ENCODE results near the gene MST1R. TPM values are rescaled to one million over a fixed set of nuclear protein-coding genes. Genes with fewer than 3 reads are reported as not detected.

Gene MST1R
- polyA plus RNA-seq, 1 donor from 2014 or later = 4.2 TPM

DNA sequence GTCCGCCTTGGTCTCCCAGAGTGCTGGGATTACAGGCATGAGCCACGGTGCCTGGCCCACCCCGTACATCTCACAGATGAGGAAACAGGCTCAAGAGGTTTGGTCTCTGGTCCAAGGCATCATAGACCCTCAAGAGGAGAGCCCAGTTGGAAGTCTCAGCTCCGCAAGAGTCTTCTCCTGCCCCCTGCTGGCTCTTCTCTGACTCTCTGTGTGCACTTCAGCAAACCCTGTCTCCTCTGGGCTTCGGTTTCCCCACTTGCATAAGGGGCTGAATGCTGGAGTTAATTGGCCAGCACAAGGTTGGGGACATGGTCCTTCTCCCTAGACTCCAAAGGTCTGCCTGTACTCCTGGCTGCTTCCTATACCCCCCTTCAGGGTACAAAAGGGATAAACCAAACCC, 3.9 kb downstream of the MST1R start:
- H3K27me3 ChIP-seq (ENCODE audit: insufficient read depth, low read depth, low read length) = no peaks in the 10 kb centered on the region
- H3K4me3 ChIP-seq (ENCODE audit: low read length) = no peak overlapping the region
- H3K9me3 ChIP-seq (ENCODE audit: low read length) = no peaks in the 10 kb centered on the region
- no peaks in the 10 kb centered on the region for H3K9me2 ChIP-seq (ENCODE audit: insufficient read depth, low read length)
- no peak overlapping the region for H3K4me2 ChIP-seq (ENCODE audit: low read length)
- H3F3A ChIP-seq (ENCODE audit: insufficient read depth, low read length, poor library complexity, severe bottlenecking) = no peaks in the 10 kb centered on the region
- H3K36me3 ChIP-seq (ENCODE audit: insufficient read depth, low read length) = no peaks in the 10 kb centered on the region
- H3K79me2 ChIP-seq (replicated peaks; ENCODE audit: insufficient read depth, low read length) = no peaks in the 10 kb centered on the region
- H3K9ac ChIP-seq (ENCODE audit: low read length) = no peak overlapping the region
- H4K20me1 ChIP-seq (ENCODE audit: insufficient read depth) = no peaks in the 10 kb centered on the region
- no peak overlapping the region for H3K27ac ChIP-seq (ENCODE audit: low read length)
- no peak overlapping the region for H2AFZ ChIP-seq (ENCODE audit: low read depth, low read length)
- TF ChIP-seq MXI1 (conservative IDR thresholded peaks at IDR 0.05; ENCODE audit: poor library complexity, severe bottlenecking) (no peak), POLR2AphosphoS5 (IDR thresholded peaks at IDR 0.05) (no peak), EZH2 (IDR thresholded peaks at IDR 0.05; ENCODE audit: borderline replicate concordance, insufficient read depth, low read length, poor library complexity, severe bottlenecking) (no peak)
- TF ChIP-seq, protein P1, sequence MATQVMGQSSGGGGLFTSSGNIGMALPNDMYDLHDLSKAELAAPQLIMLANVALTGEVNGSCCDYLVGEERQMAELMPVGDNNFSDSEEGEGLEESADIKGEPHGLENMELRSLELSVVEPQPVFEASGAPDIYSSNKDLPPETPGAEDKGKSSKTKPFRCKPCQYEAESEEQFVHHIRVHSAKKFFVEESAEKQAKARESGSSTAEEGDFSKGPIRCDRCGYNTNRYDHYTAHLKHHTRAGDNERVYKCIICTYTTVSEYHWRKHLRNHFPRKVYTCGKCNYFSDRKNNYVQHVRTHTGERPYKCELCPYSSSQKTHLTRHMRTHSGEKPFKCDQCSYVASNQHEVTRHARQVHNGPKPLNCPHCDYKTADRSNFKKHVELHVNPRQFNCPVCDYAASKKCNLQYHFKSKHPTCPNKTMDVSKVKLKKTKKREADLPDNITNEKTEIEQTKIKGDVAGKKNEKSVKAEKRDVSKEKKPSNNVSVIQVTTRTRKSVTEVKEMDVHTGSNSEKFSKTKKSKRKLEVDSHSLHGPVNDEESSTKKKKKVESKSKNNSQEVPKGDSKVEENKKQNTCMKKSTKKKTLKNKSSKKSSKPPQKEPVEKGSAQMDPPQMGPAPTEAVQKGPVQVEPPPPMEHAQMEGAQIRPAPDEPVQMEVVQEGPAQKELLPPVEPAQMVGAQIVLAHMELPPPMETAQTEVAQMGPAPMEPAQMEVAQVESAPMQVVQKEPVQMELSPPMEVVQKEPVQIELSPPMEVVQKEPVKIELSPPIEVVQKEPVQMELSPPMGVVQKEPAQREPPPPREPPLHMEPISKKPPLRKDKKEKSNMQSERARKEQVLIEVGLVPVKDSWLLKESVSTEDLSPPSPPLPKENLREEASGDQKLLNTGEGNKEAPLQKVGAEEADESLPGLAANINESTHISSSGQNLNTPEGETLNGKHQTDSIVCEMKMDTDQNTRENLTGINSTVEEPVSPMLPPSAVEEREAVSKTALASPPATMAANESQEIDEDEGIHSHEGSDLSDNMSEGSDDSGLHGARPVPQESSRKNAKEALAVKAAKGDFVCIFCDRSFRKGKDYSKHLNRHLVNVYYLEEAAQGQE (IDR thresholded peaks at IDR 0.05; ENCODE audit: borderline replicate concordance) = no peak
- TF ChIP-seq, protein P2, sequence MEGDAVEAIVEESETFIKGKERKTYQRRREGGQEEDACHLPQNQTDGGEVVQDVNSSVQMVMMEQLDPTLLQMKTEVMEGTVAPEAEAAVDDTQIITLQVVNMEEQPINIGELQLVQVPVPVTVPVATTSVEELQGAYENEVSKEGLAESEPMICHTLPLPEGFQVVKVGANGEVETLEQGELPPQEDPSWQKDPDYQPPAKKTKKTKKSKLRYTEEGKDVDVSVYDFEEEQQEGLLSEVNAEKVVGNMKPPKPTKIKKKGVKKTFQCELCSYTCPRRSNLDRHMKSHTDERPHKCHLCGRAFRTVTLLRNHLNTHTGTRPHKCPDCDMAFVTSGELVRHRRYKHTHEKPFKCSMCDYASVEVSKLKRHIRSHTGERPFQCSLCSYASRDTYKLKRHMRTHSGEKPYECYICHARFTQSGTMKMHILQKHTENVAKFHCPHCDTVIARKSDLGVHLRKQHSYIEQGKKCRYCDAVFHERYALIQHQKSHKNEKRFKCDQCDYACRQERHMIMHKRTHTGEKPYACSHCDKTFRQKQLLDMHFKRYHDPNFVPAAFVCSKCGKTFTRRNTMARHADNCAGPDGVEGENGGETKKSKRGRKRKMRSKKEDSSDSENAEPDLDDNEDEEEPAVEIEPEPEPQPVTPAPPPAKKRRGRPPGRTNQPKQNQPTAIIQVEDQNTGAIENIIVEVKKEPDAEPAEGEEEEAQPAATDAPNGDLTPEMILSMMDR (IDR thresholded peaks at IDR 0.05; ENCODE audit: poor library complexity, severe bottlenecking) = peak; percentile 26

DNA sequence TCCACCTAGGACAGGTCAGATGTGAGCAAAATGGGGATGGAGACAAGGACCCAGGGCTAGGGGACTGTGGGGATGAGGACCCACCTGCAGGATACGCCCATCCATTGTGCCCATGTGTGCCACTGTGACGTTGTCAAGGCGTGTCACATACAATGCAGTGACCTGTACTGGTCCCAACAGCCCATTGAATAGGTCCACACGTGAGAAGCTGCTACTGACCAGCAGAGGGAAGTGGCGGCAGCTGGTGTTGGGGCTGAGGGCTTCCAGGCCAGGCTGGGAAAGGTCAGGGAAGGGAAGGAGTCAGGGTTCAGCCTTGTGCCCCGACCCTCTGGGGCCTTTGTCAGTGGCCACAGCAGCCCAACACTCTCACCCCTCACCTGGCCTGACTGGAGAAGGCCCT, 4.7 kb downstream of the MST1R start:
- no peak overlapping the region for H3K4me3 ChIP-seq (ENCODE audit: low read length)
- no peak overlapping the region for H2AFZ ChIP-seq (ENCODE audit: low read depth, low read length)
- no peaks in the 10 kb centered on the region for H3K36me3 ChIP-seq (ENCODE audit: insufficient read depth, low read length)
- H3K79me2 ChIP-seq (replicated peaks; ENCODE audit: insufficient read depth, low read length) = no peaks in the 10 kb centered on the region
- no peak overlapping the region for H3K27ac ChIP-seq (ENCODE audit: low read length)
- TF ChIP-seq POLR2AphosphoS5 (IDR thresholded peaks at IDR 0.05) (no peak), RAD21 (conservative IDR thresholded peaks at IDR 0.05) (no peak), EZH2 (IDR thresholded peaks at IDR 0.05; ENCODE audit: borderline replicate concordance, insufficient read depth, low read length, poor library complexity, severe bottlenecking) (no peak), TAF1 (IDR thresholded peaks at IDR 0.05; ENCODE audit: low read depth) (no peak)
- TF ChIP-seq, protein P2 (IDR thresholded peaks at IDR 0.05; ENCODE audit: poor library complexity, severe bottlenecking) = no peak
- no peak overlapping the region for H3K4me2 ChIP-seq (ENCODE audit: low read length)
- no peak overlapping the region for H3K9ac ChIP-seq (ENCODE audit: low read length)
- H3F3A ChIP-seq (ENCODE audit: insufficient read depth, low read length, poor library complexity, severe bottlenecking) = no peaks in the 10 kb centered on the region
- H4K20me1 ChIP-seq (ENCODE audit: insufficient read depth) = no peaks in the 10 kb centered on the region
- H3K9me2 ChIP-seq (ENCODE audit: insufficient read depth, low read length) = no peaks in the 10 kb centered on the region
- no peaks in the 10 kb centered on the region for H3K9me3 ChIP-seq (ENCODE audit: low read length)
- no peaks in the 10 kb centered on the region for H3K27me3 ChIP-seq (ENCODE audit: insufficient read depth, low read depth, low read length)
